Esophagus muscularis mucosa (tissue), 4 donors: Measurements from ENCODE around the gene ADAMTS9. TPM values are rescaled to one million over a fixed set of nuclear protein-coding genes. Genes with fewer than 3 reads are reported as not detected.
A peak's percentile ranks its signal among the peaks of the same experiment; 100 is the strongest.

ENCODE experiments used
- DNase-seq: peaks from one replicate; pipeline ENCODE4 v3.0.0-alpha.2; 2017; ENCODE audit errors: extremely low spot score
- H3K27ac ChIP-seq, 4 donors: fragments of 200-600 bp; sonication (generic); replicated peaks in 1 of 4; 1 replicate in 3 of 4; 2 replicates in 1 of 4; pipeline ENCODE4 v1.5.1; 2016 to 2019; ENCODE audit warnings: mild to moderate bottlenecking in 1 of 4
- H3K27me3 ChIP-seq, 4 donors: fragments of 200-600 bp; sonication (generic); one replicate each; pipeline versions ENCODE4 v1.5.1 to v1.6.0; 2016 to 2019
- H3K36me3 ChIP-seq, 4 donors: fragments of 200-600 bp; sonication (generic); one replicate each; pipeline ENCODE4 v1.5.1; 2016 to 2019
- H3K4me1 ChIP-seq, 4 donors: fragments of 200-600 bp; sonication (generic); one replicate each; pipeline ENCODE4 v1.5.1; 2016 to 2019
- H3K4me3 ChIP-seq, 4 donors: fragments of 200-600 bp; sonication (generic); 1 replicate in 2 of 4; 2 replicates in 2 of 4; pipeline ENCODE4 v1.5.1; 2016 to 2019; ENCODE audit warnings: mild to moderate bottlenecking in 4 of 4, moderate library complexity in 1 of 4
- H3K9me3 ChIP-seq, 4 donors: fragments of 200-600 bp; sonication (generic); 1 replicate in 3 of 4; 2 replicates in 1 of 4; pipeline ENCODE4 v1.5.1; 2016 to 2019
- EP300 ChIP-seq: sonication (generic); formaldehyde crosslinking; IDR thresholded peaks from one replicate; pipeline ENCODE4 v1.6.1; 2017; ENCODE audit warnings: antibody characterized with exemption
- POLR2A ChIP-seq: fragments of 450-650 bp; IDR thresholded peaks from one replicate; pipeline ENCODE4 v1.6.1; 2017; ENCODE audit warnings: antibody characterized with exemption, moderate library complexity, mild to moderate bottlenecking, low read depth
- POLR2AphosphoS5 ChIP-seq, 2 donors: sonication (generic); formaldehyde crosslinking; IDR thresholded peaks; one replicate each; pipeline ENCODE4 v1.6.1; 2017; ENCODE audit warnings: antibody characterized with exemption in 2 of 2
- WGBS: methylation state at CpG from one replicate; pipeline ENCODE4 v1.1.5; 2018; 5-methylcytosine and 5-hydroxymethylcytosine counted together
- intact Hi-C: fragments of 100-400 bp; cut with DNase I; formaldehyde crosslinking; loops from one replicate; pipeline ENCODE4 v1.15.1; 2023
- total RNA-seq, 4 donors: library from RNA; depleted of rRNA; stranded (reverse); fragments of >200 nt; gene quantifications; one replicate each; pipeline versions ENCODE4 v1.1.0 to v1.2.1, GENCODE V29; 2016
- TF ChIP-seq, protein P1 (sequence below), 3 experiments: fragments of 200-600 bp in 2 of 3; fragments of 450-650 bp in 1 of 3; sonication (generic) in 2 of 3; IDR thresholded peaks; one replicate each; pipeline ENCODE4 v1.5.1; 2017 to 2019; ENCODE audit warnings: antibody characterized with exemption in 3 of 3, mild to moderate bottlenecking in 2 of 3, moderate library complexity in 1 of 3

Gene ADAMTS9
- total RNA-seq, 4 donors from 2014 or later: 45.3 to 142 (median 56.6) TPM

- H3K4me3 ChIP-seq: no peak overlapping the region
- no peak overlapping the region for H3K27ac ChIP-seq
- TF ChIP-seq EP300 (no peak), POLR2A (no peak), POLR2AphosphoS5 (IDR thresholded peaks at IDR 0.05) (peak in 1 of 2 donors; percentile 4)
- TF ChIP-seq, protein P1, sequence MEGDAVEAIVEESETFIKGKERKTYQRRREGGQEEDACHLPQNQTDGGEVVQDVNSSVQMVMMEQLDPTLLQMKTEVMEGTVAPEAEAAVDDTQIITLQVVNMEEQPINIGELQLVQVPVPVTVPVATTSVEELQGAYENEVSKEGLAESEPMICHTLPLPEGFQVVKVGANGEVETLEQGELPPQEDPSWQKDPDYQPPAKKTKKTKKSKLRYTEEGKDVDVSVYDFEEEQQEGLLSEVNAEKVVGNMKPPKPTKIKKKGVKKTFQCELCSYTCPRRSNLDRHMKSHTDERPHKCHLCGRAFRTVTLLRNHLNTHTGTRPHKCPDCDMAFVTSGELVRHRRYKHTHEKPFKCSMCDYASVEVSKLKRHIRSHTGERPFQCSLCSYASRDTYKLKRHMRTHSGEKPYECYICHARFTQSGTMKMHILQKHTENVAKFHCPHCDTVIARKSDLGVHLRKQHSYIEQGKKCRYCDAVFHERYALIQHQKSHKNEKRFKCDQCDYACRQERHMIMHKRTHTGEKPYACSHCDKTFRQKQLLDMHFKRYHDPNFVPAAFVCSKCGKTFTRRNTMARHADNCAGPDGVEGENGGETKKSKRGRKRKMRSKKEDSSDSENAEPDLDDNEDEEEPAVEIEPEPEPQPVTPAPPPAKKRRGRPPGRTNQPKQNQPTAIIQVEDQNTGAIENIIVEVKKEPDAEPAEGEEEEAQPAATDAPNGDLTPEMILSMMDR (IDR thresholded peaks at IDR 0.05): peak; percentile 72 to 88 (median 77)
- peaks cover 0 to 79% (median 15%) of the 10 kb centered on the region in 4 donors for H3K36me3 ChIP-seq
- peaks cover 13 to 34% (median 27%) of the 10 kb centered on the region in 4 donors for H3K4me1 ChIP-seq
- no peaks in the 10 kb centered on the region for H3K27me3 ChIP-seq
- no peaks in the 10 kb centered on the region for H3K9me3 ChIP-seq
- 29% methylated on average over 7 of the region's 8 CpGs for WGBS
- no peak for DNase-seq
- intact Hi-C loops: loop anchor here (5.0 to 10.0 kb wide), 4 partner anchors 157 to 1204 kb away; partner anchors contain the start of gene ADAMTS9
These were observed 157.3 kb downstream of the ADAMTS9 start for GRCh38 chr3:64530434-64531049.

DNA sequence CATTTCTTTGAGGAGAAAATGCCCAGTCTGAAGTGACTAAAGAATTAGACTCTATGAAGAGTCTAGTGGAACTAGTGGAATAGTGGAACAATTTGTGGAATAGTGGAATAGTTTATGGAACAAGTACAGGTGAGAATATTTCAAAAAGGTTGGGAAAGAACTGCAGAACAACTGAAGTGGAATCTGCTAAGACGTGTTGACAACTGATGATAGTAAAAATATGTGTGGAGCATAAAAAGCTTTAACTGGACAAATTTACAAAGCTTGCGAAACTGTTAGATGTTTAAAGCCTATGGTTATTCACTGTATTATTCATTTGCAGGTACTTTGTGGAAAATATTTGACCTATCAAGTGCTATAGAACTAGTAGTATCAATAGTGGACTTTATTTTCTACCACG, 164.5 kb downstream of the ADAMTS9 start:
- no peaks in the 10 kb centered on the region for H3K27me3 ChIP-seq
- H3K27ac ChIP-seq: no peak overlapping the region
- no peaks in the 10 kb centered on the region for H3K4me1 ChIP-seq
- no peak overlapping the region for H3K4me3 ChIP-seq
- no peaks in the 10 kb centered on the region for H3K9me3 ChIP-seq
- no peak for TF ChIP-seq EP300
- no peak for TF ChIP-seq POLR2A
- no peak for TF ChIP-seq POLR2AphosphoS5 (IDR thresholded peaks at IDR 0.05)
- TF ChIP-seq, protein P1 (IDR thresholded peaks at IDR 0.05): no peak
- WGBS: 56% methylated on average over 3 of the region's 3 CpGs
- DNase-seq: no peak
- H3K36me3 ChIP-seq: peaks cover 14 to 93% (median 31%) of the 10 kb centered on the region in 4 donors
- intact Hi-C loops: loop anchor here (10.0 kb wide), 1 partner anchor 901 kb away; no protein-coding TSS in a partner anchor

DNA sequence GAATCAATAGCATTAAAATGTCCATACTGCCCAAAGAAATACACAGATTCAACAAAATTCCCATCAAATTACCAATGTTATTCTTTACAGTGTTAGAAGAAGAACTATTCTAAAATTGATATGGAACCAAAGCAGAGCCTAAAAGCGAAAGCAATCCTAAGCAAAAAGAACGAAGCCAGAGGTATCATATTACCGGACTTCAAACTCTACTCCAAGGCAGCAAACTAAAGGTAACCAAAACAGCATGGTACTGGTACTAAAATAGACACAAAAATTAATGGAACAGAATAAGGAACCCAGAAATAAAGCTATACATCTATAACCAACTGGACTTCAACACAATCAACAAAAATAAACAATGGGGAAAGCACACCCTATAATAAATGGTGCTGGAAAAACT, 167.5 kb downstream of the ADAMTS9 start:
- no peak for DNase-seq
- Histone ChIP-seq H3K27me3 (no peaks in the 10 kb centered on the region), H3K4me3 (no peak overlapping the region), H3K4me1 (no peaks in the 10 kb centered on the region), H3K9me3 (no peaks in the 10 kb centered on the region), H3K36me3 (peaks cover 18 to 95% (median 37%) of the 10 kb centered on the region in 4 donors), H3K27ac (no peak overlapping the region)
- TF ChIP-seq EP300 (no peak), POLR2AphosphoS5 (IDR thresholded peaks at IDR 0.05) (no peak), POLR2A (no peak)
- TF ChIP-seq, protein P1 (IDR thresholded peaks at IDR 0.05): no peak
- intact Hi-C loops: loop anchor here (10.0 kb wide), 1 partner anchor 904 kb away; no protein-coding TSS in a partner anchor
- 86% methylated on average over 3 of the region's 3 CpGs for WGBS

GRCh38 chr3:64518950-64519349, 168.8 kb downstream of the ADAMTS9 start:
- no peak overlapping the region for H3K4me3 ChIP-seq
- no peaks in the 10 kb centered on the region for H3K9me3 ChIP-seq
- intact Hi-C loops: no loop called here
- H3K27me3 ChIP-seq: no peaks in the 10 kb centered on the region
- no peak overlapping the region for H3K27ac ChIP-seq
- peaks cover 18 to 92% (median 38%) of the 10 kb centered on the region in 4 donors for H3K36me3 ChIP-seq
- WGBS: 75% methylated on average over 1 of the region's 1 CpG
- H3K4me1 ChIP-seq: no peaks in the 10 kb centered on the region
- DNase-seq: no peak
- TF ChIP-seq POLR2AphosphoS5 (IDR thresholded peaks at IDR 0.05): no peak
- TF ChIP-seq POLR2A: no peak
- TF ChIP-seq EP300: no peak
- TF ChIP-seq, protein P1 (IDR thresholded peaks at IDR 0.05): no peak
